HG03558 (cell line): ENCODE measurements around the gene LRRC59.

Experiments
- ATAC-seq: cut with Tn5 transposase; IDR thresholded peaks from one replicate; pipeline ENCODE4 v1.9.1; 2021; ENCODE audit warnings: moderate number of reproducible peaks; ENCODE audit not compliant: unreplicated experiment; ENCODE audit errors: extremely low read depth

LRRC59 gene

GRCh38 chr17:50363217-50364060 lies 33.9 kb downstream of the LRRC59 start:
- no peak for ATAC-seq

- no peak for ATAC-seq
These were observed 34.7 kb downstream of the LRRC59 start for GRCh38 chr17:50362661-50363060.

GRCh38 chr17:50361561-50362480 lies 35.5 kb downstream of the LRRC59 start:
- no peak for ATAC-seq

- ATAC-seq = no peak
These were observed 36.7 kb downstream of the LRRC59 start for GRCh38 chr17:50360486-50361115.

- ATAC-seq = no peak
These were observed 37.3 kb downstream of the LRRC59 start for GRCh38 chr17:50359998-50360461.

- ATAC-seq = no peak
These were observed 38.2 kb downstream of the LRRC59 start for GRCh38 chr17:50359005-50359699.

GRCh38 chr17:50358177-50358576 lies 39.1 kb downstream of the LRRC59 start:
- no peak for ATAC-seq

GRCh38 chr17:50356892-50357510 lies 40.3 kb downstream of the LRRC59 start:
- no peak for ATAC-seq

GRCh38 chr17:50356418-50356817 lies 40.9 kb downstream of the LRRC59 start:
- no peak for ATAC-seq

GRCh38 chr17:50355701-50356341 lies 41.5 kb downstream of the LRRC59 start:
- no peak for ATAC-seq

- ATAC-seq = no peak
These were observed 42.0 kb downstream of the LRRC59 start for GRCh38 chr17:50355336-50355700.

- ATAC-seq = no peak
These were observed 42.5 kb downstream of the LRRC59 start for GRCh38 chr17:50354776-50355175.

- ATAC-seq = no peak
These were observed 43.1 kb downstream of the LRRC59 start for GRCh38 chr17:50354198-50354597.

GRCh38 chr17:50353600-50354195 lies 43.6 kb downstream of the LRRC59 start:
- ATAC-seq = no peak

- no peak for ATAC-seq
These were observed 44.4 kb downstream of the LRRC59 start for GRCh38 chr17:50352693-50353599.

GRCh38 chr17:50352072-50352692 lies 45.1 kb downstream of the LRRC59 start:
- no peak for ATAC-seq

GRCh38 chr17:50350733-50351132 lies 46.6 kb downstream of the LRRC59 start:
- no peak for ATAC-seq
